ENCODE measurements around the gene RBM20. TPM values are rescaled to one million over a fixed set of nuclear protein-coding genes. Genes with fewer than 3 reads are reported as not detected.

The RBM20 gene
- total RNA-seq, 1 donor from 2014 or later, result 105 TPM

DNA sequence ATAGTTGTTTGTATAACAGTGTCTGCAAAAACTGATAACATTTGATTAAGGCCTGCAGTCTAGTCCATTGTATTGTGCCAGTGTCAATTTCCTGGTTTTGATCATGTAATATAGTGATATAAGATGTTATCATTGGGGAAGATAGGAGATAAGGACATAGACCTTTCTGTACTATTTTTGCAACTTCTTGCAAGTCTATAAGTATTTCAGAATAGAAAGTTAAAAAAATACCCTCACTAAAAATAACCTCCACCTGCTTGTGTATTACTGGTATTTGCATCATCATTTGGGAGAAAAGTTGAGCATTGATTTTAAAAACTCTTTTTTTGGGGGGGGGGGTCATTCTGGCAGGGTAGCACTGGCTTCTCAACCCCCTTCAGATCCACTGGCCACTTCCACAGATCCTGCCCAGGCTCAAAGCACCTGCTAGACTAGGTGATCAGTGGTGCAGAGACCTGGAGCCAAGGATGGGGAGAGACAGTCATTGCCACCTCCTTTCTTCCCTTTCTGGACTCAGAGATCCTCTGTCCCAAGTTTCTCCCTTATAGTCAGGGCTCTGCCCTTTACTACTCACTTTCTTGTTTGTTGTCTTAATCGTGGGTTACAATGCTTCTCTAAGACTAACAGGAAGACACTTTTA, 103.0 kb downstream of the RBM20 start:
- intact Hi-C loops (cut with DNase I), result loop anchor here (1.0 to 5.0 kb wide), 3 partner anchors 35 to 146 kb away; no protein-coding TSS in a partner anchor
- no peak for DNase-seq (ENCODE audit: low spot score)

DNA sequence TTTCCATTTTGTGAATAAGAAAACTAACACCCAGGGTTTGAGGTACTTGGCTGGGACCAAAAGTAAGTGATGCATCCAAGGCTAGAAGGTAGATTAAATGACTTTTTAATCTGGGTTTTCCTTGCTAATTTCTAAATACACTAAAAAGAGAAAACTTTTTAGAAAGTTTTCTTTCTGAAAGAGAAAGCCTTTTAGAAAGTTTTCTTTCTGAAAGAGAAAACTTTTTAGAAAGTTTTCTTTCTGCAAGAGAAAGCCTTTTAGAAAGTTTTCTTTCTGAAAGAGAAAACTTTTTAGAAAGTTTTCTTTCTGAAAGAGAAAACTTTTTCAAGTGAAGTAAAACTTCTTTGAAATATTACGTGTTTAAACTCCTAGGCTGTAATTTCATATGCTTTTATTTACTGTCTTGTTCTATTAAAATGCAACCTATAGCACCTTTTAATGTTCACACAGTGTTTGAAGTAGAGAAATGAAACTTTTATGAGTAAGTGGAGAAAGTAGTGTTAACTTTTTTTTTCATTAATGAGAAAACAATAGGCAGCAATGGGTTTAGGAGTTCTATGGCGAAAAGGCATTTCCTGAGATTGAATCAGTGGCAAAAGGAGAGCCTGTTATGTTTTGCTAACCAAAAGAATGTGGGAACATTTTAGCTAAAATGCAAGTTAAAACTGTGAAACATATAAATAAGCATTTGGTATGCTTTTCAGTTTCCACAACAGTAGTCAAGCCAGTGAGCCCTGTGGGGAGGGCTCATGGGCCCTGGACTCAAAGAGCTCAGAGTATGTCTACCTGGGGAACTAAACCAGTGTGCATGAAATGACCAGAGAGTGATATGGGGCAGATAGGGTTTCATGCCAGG, 103.7 kb downstream of the RBM20 start:
- DNase-seq (ENCODE audit: low spot score), result no peak
- intact Hi-C loops (cut with DNase I), result loop anchor here (2.0 to 5.0 kb wide), 2 partner anchors 34 to 145 kb away; no protein-coding TSS in a partner anchor

DNA sequence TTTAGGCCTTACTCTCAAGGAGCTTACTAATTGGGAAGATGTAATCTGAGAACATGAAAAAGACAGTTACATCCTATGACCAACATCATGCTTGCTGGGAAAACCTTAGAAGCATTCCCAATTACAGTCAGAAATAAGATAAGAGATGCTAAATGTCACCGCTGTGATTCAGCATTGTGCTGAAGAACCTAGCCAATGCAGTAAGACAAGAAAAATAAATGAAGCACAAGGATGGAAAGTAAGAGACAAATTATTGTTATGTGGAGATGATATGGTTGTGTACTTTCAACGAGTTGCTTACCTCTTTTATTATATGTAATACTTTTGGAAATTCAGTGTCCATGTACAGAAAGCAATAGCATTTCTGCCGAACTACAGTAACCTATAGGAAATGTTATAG, 104.8 kb downstream of the RBM20 start:
- intact Hi-C loops (cut with DNase I), result loop anchor here (5.0 kb wide), 1 partner anchor 33 kb away; no protein-coding TSS in a partner anchor
- DNase-seq (ENCODE audit: low spot score), result no peak

DNA sequence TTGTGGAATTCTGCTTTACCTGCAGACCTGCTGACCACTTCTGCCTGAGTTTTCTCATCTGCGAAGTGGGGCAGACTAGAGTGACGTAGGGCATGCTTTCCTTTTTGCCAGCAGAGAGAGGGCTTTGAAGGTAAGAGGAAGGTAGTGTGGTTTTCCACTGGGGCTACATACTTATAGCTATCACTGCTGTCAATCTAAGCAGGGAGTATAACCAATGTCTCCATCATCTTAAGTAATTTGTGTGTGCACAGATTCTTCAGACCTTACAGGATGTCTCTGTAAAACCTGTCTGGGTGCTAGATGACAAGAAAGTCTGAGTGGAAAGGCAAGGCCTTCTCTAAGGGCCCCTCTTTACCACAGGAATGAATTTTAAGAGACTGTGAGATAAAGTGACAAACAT, 106.8 kb downstream of the RBM20 start:
- DNase-seq (ENCODE audit: low spot score), result no peak
- intact Hi-C loops (cut with DNase I), result no loop called here

DNA sequence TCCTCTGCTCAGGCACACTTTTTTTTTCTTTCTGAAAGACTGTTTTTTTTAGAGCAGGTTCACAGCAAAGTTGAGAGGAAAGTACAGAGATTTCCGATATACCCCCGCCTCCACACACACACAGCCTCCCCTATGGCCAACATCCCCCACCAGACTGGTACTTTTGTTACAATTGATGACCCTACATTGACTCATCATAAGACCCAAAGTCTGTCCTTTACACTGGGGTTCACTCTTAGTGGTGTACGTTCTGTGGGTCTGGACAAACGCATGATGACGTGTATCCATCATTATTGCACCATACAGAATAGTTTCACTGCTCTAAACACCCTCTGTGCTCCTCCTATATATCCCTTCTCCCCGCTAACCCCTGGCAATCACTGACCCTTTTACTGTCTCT, 107.7 kb downstream of the RBM20 start:
- DNase-seq (ENCODE audit: low spot score), result no peak
- intact Hi-C loops (cut with DNase I), result no loop called here

DNA sequence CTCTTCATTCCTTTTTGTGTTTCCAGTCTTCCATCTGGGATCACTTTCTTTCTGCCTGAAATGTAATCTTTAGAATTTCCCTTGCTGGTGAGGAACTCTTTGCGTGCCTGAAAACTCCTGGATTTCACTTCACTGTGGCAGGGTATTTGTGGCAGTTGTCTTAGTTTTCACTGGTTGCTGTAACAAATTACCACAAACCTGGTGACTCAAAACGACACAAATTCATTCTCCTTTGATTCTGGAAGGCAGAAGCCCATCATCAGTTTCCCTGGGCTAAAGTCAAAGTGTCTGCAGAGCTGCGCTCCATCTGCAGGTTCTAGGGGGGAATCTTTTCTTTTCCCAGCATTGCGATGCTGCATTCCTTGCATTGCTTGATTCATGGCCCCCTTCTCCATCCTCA, 109.3 kb downstream of the RBM20 start:
- intact Hi-C loops (cut with DNase I), result no loop called here
- no peak for DNase-seq (ENCODE audit: low spot score)

DNA sequence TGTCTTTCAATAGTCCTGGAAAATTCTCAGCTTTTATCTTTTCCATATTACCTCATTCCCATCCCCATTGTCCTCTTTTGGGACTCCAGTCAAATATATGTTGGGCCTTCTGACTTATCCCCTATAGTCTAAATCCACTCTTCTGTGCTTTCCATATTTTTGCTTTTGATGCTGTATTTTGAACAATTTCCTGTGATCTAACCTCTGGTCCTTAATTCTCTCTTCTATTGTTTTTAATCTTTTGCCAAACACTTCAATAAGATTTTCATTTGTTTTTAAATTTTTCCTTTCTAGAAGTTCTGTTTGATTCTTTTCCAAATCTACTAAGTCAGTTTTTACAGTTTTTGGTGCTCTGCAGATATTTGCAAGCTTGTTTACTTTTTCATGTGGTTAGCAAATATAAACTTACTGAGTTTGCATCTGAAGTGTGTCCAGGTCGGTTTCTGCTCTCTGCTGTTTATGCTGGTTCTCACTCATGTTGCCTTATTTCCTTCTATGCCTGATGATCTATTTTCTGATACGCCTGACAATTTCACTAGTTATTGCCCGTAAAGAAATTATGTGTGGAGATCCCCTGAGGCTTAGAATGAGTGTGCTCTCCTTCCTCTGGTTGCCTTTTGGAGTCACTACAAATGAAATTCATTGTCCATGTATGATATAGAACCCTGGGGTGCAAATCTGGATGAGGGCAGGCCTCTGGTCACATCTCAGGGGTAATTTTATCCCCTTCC, 110.4 kb downstream of the RBM20 start:
- no peak for DNase-seq (ENCODE audit: low spot score)
- intact Hi-C loops (cut with DNase I), result no loop called here

DNA sequence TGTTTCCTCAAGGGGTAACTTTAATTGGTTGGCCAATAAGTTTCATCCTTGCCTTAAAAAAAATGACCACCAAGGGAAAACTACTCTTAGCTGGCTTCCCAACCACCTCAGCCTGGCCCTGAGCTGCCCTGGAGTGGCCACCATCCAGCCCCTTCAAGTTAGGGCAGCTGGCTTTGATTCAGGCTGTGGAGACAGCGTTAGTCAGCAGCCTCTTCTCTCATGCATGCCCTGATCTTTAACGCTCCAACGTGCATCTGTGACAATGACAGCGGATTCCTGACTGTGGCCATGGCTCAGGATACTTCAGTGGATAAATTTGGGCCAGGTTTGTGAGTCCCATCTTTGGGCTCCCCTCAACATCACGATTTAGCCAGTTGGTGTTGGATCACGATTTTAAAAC, 111.6 kb downstream of the RBM20 start:
- DNase-seq (ENCODE audit: low spot score), result no peak
- intact Hi-C loops (cut with DNase I), result no loop called here

DNA sequence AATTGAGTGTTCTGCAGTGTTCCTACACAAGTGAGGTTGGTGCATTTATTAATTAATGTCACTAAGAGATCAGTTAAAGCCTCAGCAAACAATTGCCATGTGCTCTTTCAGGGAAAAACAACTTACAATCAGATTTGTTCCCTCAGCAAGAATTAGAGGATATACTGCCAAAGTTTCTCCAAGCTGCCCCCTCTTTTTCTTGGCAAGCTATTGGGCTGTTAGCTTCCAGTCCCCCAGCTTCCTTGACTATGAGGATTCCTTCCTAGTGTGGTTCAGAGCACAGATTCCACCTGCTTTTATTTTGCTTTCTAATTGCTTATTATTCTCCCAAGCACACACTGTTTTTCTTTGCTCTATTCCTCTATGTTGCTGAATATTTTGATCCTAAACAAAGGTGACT, 112.7 kb downstream of the RBM20 start:
- intact Hi-C loops (cut with DNase I), result no loop called here
- no peak for DNase-seq (ENCODE audit: low spot score)

DNA sequence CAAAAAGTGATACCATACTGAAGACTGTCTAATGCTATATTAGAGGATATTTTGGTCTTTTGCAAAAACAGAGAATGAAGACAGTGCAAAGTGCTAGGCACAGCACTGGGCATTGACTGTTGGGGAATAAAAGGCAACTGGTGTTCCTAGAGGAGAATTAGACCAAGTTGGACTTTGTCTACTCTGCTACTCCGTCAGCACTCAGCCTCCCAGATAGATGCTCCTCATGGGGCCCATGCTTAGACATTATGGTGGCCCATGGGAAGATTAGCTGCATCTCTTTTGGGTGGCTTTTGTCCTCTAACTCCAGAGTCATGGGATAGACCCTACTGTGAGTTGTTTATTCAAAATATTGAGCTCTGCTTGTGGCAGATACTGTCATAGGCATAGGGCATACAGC, 113.5 kb downstream of the RBM20 start:
- intact Hi-C loops (cut with DNase I), result no loop called here
- DNase-seq (ENCODE audit: low spot score), result no peak

DNA sequence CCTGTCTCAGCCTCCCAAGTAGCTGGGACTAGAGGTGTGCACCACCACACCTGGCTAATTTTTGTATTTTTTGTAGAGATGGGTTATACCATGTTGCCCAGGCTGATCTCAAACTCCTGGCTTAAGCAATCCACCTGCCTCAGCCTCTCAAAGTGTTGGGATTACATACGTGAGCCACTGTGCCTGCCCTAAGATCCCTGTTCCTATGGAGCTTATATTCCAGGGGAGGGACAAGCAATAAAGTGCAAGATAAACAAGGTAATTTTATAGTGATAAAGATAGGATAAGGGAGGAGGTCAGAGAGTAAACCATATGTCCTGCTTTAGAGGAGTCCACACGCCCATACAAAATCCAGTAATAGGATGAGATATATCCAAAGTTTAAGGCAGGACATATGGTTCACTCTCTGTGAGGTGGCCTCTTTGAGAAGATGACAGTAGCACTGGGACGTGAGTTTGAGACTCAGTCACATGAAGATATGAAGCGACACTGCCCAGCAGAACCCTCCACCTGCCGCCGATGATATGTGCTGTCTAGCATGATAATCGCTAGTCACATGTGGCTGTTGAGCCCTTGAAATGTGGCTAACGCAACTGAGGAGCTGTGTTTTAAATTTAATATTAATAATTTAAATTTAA, 114.1 kb downstream of the RBM20 start:
- no peak for DNase-seq (ENCODE audit: low spot score)
- intact Hi-C loops (cut with DNase I), result no loop called here

DNA sequence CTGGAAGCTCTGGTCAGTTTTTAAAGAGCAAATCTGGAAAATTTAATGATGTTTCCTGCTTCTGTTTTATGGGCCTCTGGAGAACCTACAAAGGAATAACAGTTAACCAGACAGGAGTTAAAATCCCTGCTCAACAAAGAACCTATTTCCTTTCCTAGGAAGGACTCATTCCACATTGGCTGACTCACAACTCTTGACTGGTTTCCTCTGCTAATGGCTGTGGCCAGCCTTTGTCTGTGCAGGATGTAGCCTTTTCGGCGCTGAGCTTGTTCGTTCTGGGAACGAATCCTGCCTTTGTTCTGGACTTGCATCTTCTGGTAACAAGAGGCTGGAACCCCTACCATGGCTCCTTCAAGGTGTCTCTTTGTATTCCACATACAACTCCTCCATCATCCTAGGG, 114.8 kb downstream of the RBM20 start:
- intact Hi-C loops (cut with DNase I), result no loop called here
- peak; percentile 78 for DNase-seq (ENCODE audit: low spot score)

DNA sequence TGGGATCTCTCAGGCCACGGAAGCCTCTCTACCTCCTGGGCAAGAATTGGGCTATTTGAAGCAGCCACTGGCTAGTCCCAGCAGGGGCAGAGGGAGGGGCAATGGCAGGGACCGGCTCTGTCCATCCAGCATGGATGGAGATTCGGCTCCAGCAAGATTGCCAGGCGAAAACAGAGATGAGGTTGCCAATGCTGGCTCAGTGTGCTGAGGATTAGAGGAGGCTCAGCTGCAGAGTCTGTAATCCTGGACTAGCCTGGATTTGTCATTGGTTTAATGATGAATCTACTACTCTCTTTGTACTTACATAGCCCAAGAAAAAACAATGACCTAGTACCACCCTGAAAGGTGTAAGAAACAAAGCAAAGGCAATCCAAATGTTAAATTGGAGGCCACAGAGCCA, 115.4 kb downstream of the RBM20 start:
- DNase-seq (ENCODE audit: low spot score), result no peak
- intact Hi-C loops (cut with DNase I), result no loop called here

DNA sequence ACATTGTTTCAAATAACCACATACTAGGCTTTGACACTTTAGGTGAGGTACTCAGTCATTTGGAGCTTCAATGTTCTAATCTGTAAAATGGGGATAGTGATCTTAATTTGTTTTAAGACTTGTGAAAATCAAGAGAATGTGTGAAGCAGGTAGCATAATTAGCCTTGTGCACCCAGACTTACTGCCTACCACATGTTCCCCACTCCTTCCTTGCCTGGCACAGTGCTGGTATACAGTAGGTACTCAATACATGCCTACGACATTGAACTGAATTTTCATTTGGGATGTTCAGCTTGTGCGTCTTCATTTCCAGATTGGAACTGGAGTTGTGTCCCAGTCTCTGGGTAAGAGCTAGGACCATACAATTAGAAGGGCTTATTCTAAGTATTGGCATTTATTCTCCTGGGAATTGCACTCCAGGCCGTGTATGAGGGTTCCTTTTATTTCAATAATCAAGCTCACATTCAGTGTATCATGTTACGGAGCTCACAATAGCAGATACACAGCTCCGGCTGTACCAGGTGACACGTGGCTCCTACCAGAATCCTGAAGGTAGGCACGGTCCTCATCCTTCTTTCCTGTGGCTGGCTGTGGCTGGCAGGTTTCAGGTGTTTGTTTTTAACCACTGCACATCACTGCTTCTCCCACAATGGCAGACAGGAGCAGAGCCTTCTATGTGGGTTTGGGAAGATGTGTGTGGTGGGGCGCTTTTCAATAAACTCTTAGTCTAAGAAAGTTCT, 118.1 kb downstream of the RBM20 start:
- DNase-seq (ENCODE audit: low spot score), result no peak
- intact Hi-C loops (cut with DNase I), result loop anchor here (10.0 kb wide), 1 partner anchor 117 kb away; the partner anchor contains the start of gene RBM20

DNA sequence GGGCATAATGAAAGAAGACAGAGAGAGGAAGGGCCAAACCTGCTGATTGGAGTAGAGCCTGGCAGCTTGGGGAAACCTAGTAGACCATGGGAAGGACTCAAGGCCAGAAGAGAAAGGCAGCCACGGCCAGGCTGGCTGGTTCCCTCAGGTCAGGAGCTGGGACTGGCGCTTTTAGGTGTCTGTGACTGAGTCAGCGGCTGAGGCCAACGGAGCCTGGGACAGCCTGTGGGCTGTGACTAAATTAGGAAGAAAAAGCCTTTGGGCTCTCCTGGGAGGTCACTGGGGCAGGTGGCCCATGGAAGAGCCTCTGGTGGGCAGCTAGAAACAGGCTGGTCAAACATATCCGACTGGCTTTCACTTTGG, 118.7 kb downstream of the RBM20 start:
- intact Hi-C loops (cut with DNase I), result loop anchor here (10.0 kb wide), 1 partner anchor 118 kb away; the partner anchor contains the start of gene RBM20
- peak; percentile 89 for DNase-seq (ENCODE audit: low spot score)

DNA sequence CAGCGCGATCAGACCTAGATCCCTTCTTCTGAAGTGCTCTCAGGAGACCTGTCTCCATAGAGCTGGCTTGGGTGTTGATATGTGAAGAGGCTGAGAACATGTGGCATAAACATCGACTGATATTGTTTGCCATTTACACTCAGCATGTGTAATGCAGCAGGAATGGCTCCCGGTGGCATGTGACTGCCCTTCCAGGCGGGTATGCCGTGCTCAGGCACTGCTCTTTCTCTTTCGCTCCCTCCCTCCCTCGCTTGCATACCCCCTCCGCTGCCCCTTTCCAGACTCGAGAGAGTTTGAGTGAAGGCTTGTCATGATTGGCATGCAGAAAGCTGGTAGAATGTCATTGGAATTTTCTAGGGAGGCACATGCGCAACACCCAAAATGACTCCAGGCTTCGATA, 120.2 kb downstream of the RBM20 start:
- peak; percentile 91 for DNase-seq (ENCODE audit: low spot score)
- intact Hi-C loops (cut with DNase I), result loop anchor here (1.0 to 10.0 kb wide), 3 partner anchors 66 to 120 kb away; partner anchors contain the start of gene RBM20

DNA sequence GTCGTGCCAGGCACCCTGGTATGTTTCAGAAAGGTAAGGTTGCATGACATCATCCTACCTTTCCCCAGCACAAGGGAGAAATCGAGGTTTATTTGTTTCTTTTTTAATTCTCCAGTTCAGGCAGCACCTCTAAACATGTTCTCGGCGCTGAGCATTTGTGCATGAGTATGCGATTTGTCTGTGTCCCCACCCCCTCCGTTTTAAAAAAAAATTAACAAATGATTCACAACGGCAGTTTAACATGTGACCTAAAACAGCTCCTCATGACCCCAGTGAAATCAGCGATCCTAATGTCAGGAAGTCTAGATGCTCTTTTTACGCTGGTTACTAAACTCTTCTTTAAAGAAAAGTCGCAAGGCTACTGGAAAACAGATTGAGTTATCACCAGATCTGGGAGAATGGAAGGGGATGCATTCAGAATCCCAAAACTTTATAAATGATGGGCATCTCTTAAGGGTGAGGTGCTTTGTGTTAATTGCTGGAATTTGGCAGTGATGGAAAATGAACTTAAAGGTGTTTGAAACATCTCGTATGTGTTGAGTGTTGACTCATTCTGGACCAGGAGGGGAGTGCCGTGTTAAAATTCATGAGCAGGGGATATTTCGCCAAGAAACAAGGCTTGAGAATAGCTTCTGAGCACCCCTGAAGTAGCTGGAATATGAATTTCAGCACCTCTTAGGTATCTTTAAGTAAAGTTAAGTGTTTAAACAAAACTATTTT, 120.8 kb downstream of the RBM20 start:
- intact Hi-C loops (cut with DNase I), result loop anchor here (1.0 to 10.0 kb wide), 3 partner anchors 66 to 120 kb away; partner anchors contain the start of gene RBM20
- no peak for DNase-seq (ENCODE audit: low spot score)
